Superior temporal gyrus (tissue), 1 donor: ENCODE measurements around the gene SPOCK1.
"Not testable (repeated sequence)": the region's sequence is repeated elsewhere in the genome, so short reads cannot be mapped to it uniquely, and the experiment has no call there.

Experiments
- DNase-seq: peaks from one replicate; pipeline ENCODE4 v3.0.0-alpha.2; 2016; ENCODE audit errors: extremely low spot score

Gene SPOCK1

DNA sequence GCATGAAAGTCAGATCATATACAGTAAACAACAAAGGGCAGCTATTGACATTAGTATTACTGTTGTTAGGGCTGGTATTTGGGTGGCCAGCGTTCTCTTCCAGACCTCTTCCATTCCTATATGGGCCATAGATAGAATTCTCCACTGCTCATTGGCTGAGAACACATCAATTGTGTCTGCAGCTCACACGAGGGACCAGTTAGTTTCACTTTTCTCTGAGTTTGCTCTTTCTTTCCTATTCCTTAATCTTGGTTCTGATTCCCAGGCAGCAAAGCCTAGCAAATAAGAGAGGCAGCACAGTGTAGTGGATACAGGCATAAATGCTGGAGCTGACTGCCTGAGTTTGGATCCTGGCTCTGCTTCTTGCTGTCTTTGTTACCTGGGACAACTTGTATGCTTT, 476.4 kb downstream of the SPOCK1 start:
- no peak for DNase-seq

DNA sequence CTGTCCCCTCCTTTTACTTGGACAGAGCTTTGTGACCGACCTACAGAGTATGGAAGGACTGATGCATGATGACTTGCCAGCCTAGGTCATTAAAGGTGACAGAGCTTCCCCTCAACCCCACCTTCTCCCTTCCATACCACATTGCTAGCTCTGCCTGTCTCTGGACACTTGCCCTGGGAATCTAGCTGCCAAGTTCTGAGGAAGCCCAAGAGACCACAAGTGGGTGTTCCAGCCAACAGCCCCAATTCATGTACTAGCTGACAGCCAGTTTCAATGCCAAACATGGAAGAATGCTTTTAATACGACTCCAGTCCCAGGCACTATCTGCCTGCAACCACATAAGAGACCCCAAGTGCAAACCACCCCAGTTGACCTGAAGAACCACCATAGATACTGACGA, 477.1 kb downstream of the SPOCK1 start:
- DNase-seq = no peak

DNA sequence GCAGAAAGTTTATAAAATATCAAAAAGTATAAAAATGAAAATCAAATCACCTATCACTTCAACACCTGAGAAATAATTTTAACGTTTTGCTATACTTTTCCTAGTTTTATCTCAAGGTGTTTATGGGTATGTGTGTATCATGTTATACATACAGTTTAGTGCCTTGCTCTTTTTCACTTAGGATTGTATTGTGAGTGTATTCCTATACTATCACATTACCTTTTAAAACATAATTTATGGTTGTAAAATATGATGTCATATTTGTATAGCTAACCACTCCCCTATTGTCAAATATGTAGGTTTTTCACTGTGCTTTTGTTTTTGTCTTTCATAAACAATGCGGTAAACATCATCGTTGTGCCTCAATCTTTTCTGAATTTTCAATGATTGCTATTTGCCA, 479.9 kb downstream of the SPOCK1 start:
- no peak for DNase-seq

DNA sequence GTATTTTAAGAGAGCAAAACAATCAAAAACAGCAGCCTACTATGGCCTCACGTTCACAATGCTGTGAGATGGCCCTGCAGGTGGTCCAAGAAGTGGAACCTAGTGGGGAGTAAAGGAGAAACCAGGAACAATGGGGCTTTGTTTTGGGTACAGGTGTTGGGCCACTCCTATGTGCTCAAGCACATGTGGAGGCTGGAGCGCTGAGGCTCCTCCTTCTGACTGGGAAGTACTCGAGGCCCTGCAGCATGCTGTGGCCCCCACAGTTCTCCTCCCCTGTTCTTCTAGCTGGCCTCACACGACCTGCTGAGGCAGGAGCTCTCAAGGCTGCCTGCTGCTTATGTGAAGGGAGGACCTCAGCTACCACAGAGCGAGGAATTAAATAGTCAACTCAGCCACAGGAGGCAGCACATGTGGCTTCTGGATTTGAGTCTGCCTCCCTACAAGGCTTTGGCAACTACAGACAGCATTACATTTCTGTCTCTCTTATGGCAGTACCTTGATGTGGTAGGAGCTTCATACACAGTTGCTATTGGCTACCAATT, 482.3 kb downstream of the SPOCK1 start:
- DNase-seq = no peak

DNA sequence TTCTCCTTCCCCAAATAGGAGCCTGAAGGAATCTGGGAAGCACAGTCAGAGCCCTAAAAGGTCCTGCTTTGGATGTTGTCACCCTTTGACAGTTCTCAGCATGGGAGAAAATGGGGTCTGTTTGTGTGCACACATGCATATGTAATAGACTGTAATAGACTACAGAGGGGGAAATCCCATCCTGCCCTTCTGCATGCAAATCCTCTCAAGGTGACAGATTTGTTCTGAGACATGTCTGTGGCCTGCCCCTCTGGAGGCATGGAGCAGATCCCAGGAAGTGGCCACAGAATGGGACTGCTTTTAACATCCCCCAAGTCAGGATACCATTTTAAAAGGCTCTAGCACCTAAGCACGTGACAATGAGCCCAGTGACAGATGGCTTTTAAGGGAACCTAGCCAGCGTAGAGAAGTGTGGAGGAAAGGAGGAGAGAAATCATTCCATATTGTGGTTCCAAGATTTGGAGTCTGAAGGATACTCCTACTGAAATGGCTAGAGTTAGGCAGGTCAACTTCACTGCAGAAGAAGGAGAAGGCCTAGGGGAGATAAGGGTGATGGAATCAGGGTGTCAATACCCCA, 483.5 kb downstream of the SPOCK1 start:
- no peak for DNase-seq

DNA sequence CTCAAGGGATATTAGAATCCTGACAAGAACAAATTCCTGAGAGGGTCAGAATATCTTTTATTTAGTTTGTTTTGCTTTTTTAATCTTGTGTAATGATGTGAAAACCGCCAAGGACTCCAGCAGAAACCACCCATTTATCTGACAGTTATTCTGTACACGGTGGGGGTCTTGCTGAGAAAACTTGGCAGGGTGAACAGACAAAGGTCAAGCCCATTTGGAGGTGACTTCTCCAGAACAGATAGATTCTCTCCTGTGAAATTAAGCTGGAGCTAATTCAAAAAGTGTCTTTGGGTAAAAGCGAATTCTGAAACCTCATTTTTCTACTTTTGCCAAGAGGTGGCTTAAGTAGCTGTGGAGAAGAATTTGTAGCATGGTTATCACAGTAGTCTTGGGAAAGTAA, 484.4 kb downstream of the SPOCK1 start:
- no peak for DNase-seq

DNA sequence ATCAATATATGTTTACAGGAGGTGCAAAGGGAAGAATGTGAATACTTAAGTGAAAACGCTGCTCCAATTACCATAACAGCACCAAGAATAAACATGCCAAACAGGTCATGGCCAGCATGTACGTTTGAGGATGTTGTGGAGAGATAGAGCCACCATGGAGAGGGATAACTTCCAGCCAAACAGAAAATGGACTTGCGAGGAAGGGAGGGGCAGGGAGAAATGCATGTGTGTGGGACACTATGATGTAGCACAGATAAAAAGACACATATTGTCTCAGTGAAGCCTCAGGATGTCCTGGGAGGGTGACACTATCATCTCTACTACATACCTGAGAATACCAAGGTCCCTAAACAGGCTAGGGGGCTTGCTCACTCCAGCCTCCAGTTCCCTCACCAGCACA, 488.9 kb downstream of the SPOCK1 start:
- no peak for DNase-seq

DNA sequence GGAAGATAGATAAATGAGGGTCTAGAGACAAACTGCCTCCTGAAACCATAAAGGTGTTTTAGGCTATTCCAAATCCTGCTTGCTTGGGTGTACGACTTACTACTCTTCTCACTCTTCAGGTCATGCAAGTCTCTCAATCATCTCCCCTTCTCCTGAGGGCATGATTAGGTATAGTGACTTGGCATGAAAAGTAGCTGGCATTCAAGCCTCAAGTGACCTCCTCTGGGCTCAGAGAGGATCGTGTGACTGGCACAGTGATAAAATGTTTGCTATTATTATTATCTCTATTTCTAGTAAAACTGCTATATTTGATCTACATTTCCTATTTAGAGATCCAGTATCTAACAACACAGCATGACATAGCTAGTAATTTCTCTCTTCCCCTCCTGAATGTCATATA, 494.8 kb downstream of the SPOCK1 start:
- no peak for DNase-seq

DNA sequence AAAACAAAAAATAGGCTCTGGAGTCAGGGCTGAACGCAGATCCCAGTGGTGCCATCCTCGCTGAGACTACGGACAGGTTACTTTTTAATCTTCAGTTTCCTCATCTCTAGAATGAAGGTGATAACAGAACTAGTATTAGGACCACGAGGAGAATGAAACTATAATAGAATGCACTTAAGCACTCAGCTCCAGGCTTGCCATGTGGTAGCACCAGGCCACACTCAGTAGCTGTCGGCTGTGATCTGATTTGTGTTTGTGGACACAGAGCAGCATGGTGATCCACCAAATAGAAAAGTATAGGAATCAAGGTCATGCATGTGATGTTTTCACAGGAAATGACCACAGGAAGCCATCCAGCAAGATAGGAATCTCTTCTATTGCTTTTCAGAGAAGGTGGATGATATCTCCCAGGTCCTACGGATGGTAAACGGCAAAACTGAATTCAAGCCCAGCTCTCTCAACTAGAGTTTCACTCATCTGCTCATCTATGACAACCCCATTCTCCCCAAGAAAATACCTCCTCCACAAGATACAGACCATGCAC, 498.0 kb downstream of the SPOCK1 start:
- no peak for DNase-seq

DNA sequence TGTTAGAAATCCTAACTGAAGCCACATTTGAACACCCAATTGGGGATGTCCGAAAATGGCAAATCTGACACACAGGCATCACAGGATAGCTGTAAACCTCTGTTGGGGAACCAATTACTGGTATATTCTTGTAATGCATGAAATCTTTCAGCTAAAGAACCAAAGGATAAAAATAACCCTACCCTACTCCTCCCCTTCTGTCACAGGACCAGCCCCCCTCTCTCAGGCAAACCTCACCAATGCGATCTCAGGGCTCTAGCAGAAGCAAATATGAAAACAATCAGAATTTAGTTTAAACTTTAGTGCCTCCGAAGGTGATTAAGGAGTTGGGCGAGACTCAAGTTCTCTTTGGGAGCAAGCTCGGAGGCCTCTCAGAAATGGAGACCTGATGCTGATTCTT, 499.3 kb downstream of the SPOCK1 start:
- DNase-seq = no peak

DNA sequence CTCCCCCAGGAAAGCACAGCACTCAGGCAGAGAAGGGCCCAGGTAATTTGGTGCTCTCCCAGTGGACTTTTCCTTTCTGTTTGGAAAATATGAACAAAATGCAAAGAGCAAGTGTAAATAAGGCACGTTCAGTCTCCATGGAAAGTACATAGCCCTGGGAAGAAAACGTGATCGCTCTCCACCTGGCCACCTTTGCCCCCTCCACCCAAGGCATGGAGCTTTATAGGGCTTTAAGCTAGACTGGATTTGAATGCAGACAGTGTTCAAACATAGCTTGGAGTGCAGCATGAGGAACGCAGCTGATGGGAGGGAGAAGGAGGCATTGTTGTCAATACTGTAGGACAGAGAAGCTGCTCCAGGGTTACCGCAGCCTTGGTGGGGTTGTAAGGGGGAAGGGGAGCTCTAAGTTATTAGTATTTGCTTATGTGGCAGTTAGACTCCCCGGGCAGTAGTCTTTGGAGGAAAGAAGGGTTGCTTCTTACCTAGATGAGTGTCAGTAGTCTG, 500.2 kb downstream of the SPOCK1 start:
- DNase-seq = no peak

DNA sequence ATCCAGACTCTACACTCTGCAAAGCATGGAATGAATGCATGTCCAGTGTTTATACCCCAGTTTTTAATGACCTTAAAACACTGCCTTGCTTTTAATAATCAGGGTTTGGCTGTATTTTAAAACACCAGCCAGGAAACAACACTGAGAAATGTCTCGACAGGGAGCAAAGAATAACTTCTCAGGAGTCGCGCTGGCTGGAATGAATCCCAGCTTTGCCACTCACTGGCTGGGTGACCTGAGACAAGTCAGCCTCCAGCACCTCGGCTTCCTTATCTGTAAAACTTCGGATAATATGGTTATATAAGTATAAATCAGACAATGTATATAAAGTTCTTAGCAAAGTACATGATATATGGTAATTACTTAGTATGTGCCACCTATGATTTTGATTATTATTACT, 505.0 kb downstream of the SPOCK1 start:
- DNase-seq = no peak

DNA sequence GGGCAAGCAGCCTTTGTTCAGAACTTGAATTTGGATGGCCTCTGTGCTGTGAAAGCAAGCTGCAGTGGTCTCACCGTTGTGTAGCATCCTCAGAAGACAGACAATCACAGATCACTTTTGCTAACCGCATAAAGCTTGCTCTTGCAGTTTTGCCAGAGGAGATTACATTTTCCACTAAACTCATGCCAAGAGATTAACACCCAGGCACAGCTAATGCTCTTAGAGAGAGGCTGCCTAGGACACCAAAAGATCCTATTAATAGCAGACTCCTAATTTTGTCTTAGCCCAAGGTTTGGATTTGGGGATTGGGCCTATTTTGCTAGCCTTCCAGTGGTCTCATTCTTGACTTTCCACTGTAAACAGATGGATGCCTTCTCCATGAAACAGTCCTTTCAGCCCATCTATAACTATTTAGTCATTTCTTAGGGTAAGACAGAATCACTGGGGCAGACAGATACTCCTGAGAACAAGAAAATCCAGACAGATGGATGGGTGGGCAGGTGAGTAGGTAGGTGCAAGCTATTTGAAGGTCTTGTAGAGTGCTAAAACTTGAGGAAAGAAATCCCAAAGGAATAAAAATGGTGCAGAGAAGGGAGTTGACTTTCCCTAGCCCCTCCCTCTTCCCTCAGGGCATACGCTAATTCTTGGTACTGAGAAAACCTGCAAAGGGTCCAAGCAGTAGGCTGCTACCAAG, 506.2 kb downstream of the SPOCK1 start:
- peak; percentile 48 for DNase-seq

DNA sequence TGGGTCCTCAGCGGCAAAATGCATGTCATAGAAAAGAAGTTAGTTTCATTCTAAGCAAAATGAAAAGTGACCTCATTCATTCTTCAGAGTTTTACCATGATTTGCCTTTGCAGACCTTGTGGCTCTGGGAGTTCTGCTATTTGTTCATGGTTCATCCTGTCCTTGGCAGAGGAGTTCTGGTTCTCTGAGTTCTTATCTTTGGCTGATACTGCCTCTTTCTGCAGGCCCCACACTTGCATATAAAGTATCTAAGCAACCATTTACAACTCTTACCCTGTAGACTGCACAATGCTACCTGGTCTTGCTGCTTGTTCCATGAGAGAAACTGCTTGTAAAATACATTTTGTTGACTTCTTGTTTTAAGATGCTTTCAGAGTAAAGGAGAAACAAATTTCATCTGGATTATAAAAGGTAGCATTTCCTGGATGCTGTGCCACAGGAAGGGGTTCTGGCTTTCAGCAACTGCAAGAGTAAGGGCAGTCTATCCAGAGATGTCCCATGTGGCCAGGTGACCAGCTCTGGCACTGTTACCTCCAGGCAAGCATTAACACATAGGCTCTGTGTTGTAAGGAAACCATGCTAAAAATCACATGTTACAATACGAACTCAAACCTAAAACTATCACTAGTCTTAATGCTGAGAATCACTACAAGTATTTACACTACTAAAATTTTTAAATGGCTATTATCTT, 513.2 kb downstream of the SPOCK1 start:
- no peak for DNase-seq

DNA sequence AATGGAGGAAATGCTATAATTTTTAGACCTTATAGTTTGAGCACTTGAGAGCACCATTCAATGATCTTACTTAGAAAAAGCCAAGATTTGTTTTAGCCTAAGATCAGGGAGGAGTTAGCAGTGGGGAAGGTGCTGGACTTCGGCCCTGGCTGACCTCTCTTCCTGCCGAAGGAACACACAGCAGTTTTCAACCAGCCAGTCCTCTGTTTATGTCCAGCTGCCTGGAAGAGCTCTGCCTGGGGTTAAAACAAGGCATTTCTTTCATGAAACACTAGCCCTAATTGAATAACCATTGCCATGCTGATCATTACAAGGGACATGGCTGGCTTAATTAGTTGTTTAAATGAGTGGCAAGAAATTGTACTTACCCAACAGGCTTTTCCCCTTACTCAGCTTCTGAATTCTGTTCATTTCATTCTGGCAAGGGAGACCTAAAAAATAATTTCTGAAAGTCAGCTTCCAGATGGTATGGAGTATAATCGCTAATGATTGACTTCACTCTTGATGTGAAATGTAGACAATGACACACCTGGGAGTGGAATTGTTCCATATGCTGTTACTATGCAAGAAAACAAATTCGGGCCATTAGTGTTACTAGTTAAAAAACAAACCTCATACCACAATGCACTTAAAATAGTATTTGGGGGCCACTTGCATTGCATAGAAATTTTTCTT, 514.2 kb downstream of the SPOCK1 start:
- no peak for DNase-seq

DNA sequence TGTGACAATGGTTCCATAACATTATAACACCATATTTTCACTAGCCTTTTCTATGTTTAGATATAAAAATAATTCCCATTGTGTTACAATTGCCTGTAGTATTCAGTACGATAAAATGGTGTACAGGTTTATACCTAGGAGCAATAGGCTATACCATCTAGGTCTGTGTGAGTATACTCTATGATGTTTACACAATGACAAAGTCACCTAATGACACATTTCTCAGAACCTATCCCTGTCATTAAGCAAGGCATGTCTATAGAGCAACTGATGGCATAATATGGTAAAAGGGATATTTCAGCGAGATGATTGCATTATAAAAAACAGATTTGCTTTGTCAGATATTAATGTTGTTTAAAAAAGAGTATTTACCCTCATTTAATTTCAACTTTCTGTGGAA, 517.2 kb downstream of the SPOCK1 start:
- no peak for DNase-seq

DNA sequence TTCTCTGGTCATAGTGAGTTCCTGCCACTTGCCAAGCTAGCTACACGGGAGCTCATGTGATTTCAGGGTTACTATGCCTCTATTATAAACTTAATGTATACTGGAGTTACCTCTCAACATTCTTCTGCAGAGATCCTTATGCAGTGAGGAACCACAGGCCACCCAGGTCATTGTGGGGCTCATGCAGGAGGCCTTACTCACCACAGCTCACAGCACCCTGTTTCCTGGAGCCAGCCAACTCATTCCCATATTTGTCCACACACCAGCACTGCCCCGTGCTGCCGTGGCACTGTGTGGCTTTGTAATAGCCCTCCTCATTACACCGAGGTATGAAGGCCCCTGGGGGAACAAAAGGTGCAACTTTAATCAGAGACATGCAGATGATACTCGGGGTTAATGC, 520.0 kb downstream of the SPOCK1 start:
- DNase-seq = no peak

DNA sequence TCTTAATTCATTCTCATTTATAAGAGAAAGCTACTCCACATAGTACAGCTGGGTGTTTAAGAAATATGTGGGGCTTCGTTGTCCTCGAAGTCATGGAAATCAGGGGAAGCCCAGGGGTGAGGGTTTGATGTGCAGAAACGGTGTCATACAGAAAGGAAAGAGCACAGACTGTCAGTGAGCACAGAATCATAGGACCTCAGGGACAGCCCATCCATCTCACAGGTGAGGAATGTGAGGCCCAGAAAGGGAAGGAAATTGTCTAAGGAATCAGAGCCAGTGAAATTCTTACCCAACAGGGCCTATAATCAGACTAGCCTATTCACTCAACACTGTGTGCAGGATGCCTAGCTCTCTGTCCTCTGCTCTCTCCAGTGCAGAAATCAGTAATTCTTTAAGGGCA, 535.6 kb downstream of the SPOCK1 start:
- DNase-seq = no peak

DNA sequence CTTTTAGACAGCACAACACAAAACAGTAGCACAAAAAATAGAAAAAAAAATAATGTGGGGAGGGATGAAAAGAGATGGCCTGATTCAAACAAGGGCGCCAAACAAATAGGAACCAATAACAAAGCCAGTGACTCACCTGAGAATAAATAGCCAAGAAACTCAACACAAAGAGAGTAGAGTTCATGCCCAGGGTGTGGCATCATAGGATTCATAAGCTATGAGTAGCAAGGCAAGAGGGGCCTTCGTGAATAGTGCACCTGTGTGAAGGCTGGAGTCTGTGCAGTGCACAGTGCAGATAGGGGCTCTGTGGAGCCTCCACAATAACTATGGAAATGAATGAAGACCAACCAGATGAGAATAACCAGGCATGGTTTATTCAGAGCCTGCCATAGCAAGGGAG, 541.7 kb downstream of the SPOCK1 start:
- no peak for DNase-seq

DNA sequence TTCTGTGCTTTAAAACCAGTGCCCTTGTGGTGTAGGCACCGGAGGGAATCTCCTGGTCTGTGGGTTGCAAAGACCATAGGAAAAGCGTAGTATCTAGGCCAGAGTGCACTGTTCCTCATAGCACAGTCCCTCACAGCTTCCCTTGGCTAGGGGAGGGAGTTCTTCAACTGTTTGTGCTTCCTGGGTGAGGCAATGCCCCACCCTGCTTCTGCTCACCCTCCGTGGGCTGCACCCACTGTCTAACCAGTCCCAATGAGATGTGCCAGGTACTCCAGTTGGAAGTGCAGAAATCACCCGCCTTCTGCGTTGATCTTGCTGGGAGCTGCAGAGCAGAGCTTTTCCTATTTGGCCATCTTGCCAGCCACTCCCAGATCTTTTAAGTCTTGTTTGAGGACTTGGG, 545.0 kb downstream of the SPOCK1 start:
- DNase-seq = not testable (repeated sequence)

DNA sequence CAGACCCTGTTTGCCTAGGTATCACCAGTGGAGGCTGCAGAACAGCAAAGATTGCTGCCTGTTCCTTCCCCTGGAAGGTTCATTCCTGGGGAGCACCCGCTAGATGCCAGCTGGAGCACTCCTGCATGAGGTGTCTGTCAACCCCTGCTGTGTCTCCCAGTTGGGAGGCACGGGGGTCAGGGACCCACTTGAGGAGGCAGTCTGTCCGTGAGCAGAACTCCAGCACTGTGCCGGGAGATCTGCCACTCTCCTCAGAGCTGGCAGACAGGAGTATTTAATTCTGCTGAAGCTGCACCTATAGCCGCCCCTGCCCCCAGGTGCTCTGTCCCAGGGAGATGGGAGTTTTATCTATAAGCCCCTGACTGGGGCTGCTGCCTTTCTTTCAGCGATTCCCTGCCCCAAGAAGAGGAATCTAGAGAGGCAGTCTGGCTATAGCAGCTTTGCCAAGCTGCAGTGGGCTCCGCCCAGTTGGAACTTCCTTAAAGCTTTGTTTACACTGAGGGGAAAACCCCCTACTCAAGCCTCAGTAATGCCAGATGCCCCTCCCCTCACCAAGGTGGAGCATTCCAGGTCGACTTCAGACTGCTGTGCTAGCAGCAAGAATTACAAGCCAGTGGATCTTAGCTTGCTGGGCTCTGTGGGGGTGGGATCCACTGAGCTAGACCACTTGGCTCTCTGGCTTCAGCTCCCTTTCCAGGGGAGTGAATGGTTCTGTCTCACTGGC, 545.6 kb downstream of the SPOCK1 start:
- not testable (repeated sequence) for DNase-seq
